ENCODE data around the gene PPM1A.

The PPM1A gene

DNA sequence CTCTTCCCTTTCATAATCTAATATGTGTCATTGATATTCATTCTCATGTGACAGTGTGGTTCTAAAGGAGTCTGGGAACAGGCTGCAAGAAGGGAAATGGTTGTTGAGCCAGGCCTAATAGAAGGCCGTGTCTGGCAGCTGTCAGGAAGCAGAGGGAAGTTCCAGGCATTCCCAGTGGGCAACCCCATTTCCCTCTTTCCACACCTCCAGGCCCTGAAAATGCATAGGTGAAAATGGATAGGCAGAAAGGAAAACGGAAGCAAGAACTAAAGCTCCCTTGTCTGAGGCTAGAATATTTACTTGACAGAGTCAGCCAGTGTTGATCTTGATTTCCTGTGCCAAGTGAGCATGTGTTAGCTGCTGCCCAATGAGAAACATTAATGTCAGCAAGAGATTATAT, 97.7 kb downstream of the PPM1A start:
- TF ChIP-seq, protein P1, sequence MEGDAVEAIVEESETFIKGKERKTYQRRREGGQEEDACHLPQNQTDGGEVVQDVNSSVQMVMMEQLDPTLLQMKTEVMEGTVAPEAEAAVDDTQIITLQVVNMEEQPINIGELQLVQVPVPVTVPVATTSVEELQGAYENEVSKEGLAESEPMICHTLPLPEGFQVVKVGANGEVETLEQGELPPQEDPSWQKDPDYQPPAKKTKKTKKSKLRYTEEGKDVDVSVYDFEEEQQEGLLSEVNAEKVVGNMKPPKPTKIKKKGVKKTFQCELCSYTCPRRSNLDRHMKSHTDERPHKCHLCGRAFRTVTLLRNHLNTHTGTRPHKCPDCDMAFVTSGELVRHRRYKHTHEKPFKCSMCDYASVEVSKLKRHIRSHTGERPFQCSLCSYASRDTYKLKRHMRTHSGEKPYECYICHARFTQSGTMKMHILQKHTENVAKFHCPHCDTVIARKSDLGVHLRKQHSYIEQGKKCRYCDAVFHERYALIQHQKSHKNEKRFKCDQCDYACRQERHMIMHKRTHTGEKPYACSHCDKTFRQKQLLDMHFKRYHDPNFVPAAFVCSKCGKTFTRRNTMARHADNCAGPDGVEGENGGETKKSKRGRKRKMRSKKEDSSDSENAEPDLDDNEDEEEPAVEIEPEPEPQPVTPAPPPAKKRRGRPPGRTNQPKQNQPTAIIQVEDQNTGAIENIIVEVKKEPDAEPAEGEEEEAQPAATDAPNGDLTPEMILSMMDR (IDR thresholded peaks at IDR 0.05): no peak

DNA sequence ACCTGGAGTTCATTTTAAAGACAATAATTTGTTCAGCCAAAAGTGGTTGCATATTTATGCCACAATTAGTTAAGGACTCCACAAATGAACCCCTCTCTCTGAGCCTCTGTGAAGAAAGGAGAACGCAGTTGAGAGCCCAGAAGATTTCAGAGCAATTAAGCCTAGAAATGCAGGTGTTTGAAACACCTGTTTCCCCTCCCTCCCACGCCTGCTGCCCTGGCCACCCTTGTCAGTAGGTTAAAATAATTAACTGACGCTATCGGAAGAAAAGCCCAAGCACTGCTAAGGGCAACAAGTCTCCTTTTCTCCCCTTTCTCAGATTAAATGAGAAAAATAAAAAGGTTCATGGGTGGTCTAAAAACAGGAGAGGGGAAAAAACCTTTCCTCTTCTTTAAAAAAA, 99.2 kb downstream of the PPM1A start:
- TF ChIP-seq, protein P1 (IDR thresholded peaks at IDR 0.05): no peak
